Erythroblast (primary cell): ENCODE data around the gene CCDC158.

Source experiments
- GATA1 ChIP-seq: IDR thresholded peaks from 2 replicates; pipeline ENCODE4 v1.6.1; 2011; ENCODE audit warnings: low read depth, mild to moderate bottlenecking, control low read depth, low read length, moderate library complexity
- POLR2A ChIP-seq: IDR thresholded peaks from 2 replicates; pipeline ENCODE4 v1.6.1; 2011; ENCODE audit warnings: mild to moderate bottlenecking, low read length

DNA sequence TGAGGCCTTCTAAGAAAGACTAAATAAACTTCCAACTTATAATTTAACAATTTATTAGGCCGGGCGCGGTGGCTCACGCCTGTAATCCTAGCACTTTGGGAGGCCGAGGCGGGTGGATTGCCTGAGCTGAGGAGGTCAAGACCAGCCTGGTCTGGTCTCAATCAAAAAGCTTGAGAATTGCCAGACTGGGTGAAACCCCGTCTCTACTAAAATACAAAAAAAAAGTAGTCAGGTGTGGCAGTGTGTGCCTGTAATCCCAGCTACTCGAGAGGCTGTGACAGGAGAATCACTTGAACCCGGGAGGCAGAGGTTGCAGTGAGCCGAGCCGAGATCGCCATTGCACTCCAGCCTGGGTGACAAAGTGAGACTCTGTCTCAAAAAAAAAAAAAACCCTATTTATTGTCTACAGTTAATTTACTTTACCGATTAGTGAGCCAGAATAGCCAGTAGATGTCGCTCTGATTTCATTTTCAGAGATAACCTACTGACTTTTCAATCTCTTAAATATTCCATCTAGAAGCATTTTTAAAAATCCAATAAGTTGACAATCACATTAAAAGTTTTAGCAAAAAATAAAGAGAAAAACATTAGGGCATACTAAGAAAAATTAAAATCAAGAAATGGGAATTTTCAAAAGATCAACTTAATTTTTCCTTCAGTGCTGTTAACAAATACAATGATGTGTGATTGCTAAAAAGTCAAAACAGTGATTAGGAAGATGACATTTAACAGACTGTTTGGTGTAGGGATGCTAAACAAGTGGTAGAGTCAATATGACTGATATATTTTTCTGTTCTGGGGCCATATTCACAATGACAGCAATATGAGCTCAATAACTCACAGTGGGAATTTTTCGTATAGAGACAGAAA is 9.8 kb upstream of the CCDC158 start:
- no peak for TF ChIP-seq POLR2A
- TF ChIP-seq GATA1 = no peak
